Lower lobe of right lung (tissue), 2 donors: ENCODE measurements around the gene SLC38A1. TPM values are rescaled to one million over a fixed set of nuclear protein-coding genes. Genes with fewer than 3 reads are reported as not detected.

Experiments
- ATAC-seq, 2 donors: fragments of 200-7000 bp; cut with Tn5 transposase; one replicate each; pipeline ENCODE4 v1.9.1; 2020 to 2022; ENCODE audit warnings: mild to moderate bottlenecking in 2 of 2, moderate library complexity in 2 of 2
- DNase-seq: peaks from one replicate; pipeline ENCODE4 v3.0.0-alpha.2; 2020
- H3K27ac ChIP-seq: fragments of 200-600 bp; one replicate; pipeline ENCODE4 v1.8.0; 2022
- H3K27me3 ChIP-seq: fragments of 200-600 bp; one replicate; pipeline ENCODE4 v1.8.0; 2022; ENCODE audit warnings: low read depth
- H3K36me3 ChIP-seq: fragments of 200-600 bp; one replicate; pipeline ENCODE4 v1.8.0; 2022; ENCODE audit warnings: mild to moderate bottlenecking
- H3K4me1 ChIP-seq: fragments of 200-600 bp; one replicate; pipeline ENCODE4 v1.8.0; 2022
- H3K4me3 ChIP-seq: fragments of 200-600 bp; one replicate; pipeline ENCODE4 v1.8.0; 2022; ENCODE audit warnings: mild to moderate bottlenecking
- H3K9me3 ChIP-seq: fragments of 200-600 bp; one replicate; pipeline ENCODE4 v1.8.0; 2022
- CTCF ChIP-seq: fragments of 200-600 bp; IDR thresholded peaks from one replicate; pipeline ENCODE4 v1.8.0; 2022; ENCODE audit warnings: antibody characterized with exemption, mild to moderate bottlenecking
- intact Hi-C: fragments of 100-400 bp; cut with DNase I; formaldehyde crosslinking; loops from one replicate; pipeline ENCODE4 v1.11.0; 2022
- total RNA-seq: library from RNA; stranded (reverse); fragmentation: NEBNext Ultra II Directional; extraction: Animal tissue kit (Norgen Biotek cat#: 25700); gene quantifications from one replicate; pipeline ENCODE4 v1.2.1, GENCODE V29; 2021
- donor health status: DM: no; HTN: yes; CAD: no; lungs with severe emphysema.

The SLC38A1 gene
- total RNA-seq, 1 donor from 2014 or later: 45.8 TPM

GRCh38 chr12:46217541-46218321 is 51.1 kb downstream of the SLC38A1 start:
- intact Hi-C loops: no loop called here

GRCh38 chr12:46214668-46215436 is 54.0 kb downstream of the SLC38A1 start:
- ATAC-seq (peak; percentile 39 to 83), DNase-seq (no peak)
- Histone ChIP-seq H3K9me3 (no peaks in the 10 kb centered on the region), H3K4me1 (peaks cover 35% of the 10 kb centered on the region), H3K27ac (peak overlapping the region; percentile 1), H3K27me3 (no peaks in the 10 kb centered on the region), H3K36me3 (no peaks in the 10 kb centered on the region), H3K4me3 (no peak overlapping the region)
- intact Hi-C loops: no loop called here
- TF ChIP-seq CTCF: no peak

More at GRCh38 chr12:46217541-46218321, 51.1 kb downstream of the SLC38A1 start:
- DNase-seq (no peak), ATAC-seq (peak; percentile 62 to 79)
- no peaks in the 10 kb centered on the region for H3K36me3 ChIP-seq
- no peaks in the 10 kb centered on the region for H3K27me3 ChIP-seq
- no peak overlapping the region for H3K4me3 ChIP-seq
- no peak overlapping the region for H3K27ac ChIP-seq
- no peak for TF ChIP-seq CTCF
- no peaks in the 10 kb centered on the region for H3K9me3 ChIP-seq
- peaks cover 49% of the 10 kb centered on the region for H3K4me1 ChIP-seq

- H3K27ac ChIP-seq: no peak overlapping the region
- no peak overlapping the region for H3K4me3 ChIP-seq
- intact Hi-C loops: no loop called here
- H3K9me3 ChIP-seq: no peaks in the 10 kb centered on the region
- no peaks in the 10 kb centered on the region for H3K36me3 ChIP-seq
- no peak for TF ChIP-seq CTCF
- ATAC-seq (no peak), DNase-seq (no peak)
- H3K27me3 ChIP-seq: no peaks in the 10 kb centered on the region
- H3K4me1 ChIP-seq: peaks cover 38% of the 10 kb centered on the region
These were observed 56.5 kb downstream of the SLC38A1 start for GRCh38 chr12:46212108-46212982.

GRCh38 chr12:46210873-46211439 is 57.9 kb downstream of the SLC38A1 start:
- DNase-seq (no peak), ATAC-seq (peak in 1 of 2 donors; percentile 25)
- no peaks in the 10 kb centered on the region for H3K9me3 ChIP-seq
- TF ChIP-seq CTCF: no peak
- peaks cover 30% of the 10 kb centered on the region for H3K4me1 ChIP-seq
- H3K27me3 ChIP-seq: no peaks in the 10 kb centered on the region
- no peak overlapping the region for H3K27ac ChIP-seq
- H3K36me3 ChIP-seq: peaks cover 13% of the 10 kb centered on the region
- H3K4me3 ChIP-seq: no peak overlapping the region
- intact Hi-C loops: no loop called here
